Uterus (tissue), 2 donors: ENCODE measurements around the gene IDUA.
"Not testable (repeated sequence)": the region's sequence is repeated elsewhere in the genome, so short reads cannot be mapped to it uniquely, and the experiment has no call there.

Experiments
- CTCF ChIP-seq, 4 experiments: fragments of 200-600 bp in 2 of 4; fragments of 450-650 bp in 2 of 4; sonication (generic) in 2 of 4; IDR thresholded peaks; one replicate each; pipeline ENCODE4 v1.5.1; 2016 to 2019; ENCODE audit warnings: antibody characterized with exemption in 4 of 4, mild to moderate bottlenecking in 2 of 4, moderate library complexity in 1 of 4
- POLR2A ChIP-seq, 2 donors: fragments of 450-650 bp; IDR thresholded peaks; one replicate each; pipeline ENCODE4 v1.6.1; 2016; ENCODE audit warnings: antibody characterized with exemption in 2 of 2, mild to moderate bottlenecking in 1 of 2, moderate library complexity in 1 of 2

- not testable (repeated sequence) for TF ChIP-seq CTCF, POLR2A (IDR thresholded peaks at IDR 0.05)
Observed at GRCh38 chr4:999240-999863, 12.5 kb downstream of the IDUA start.
